Nephron (organoid): ENCODE measurements around the gene DOCK9.

ENCODE experiments used
- H3K27ac Mint-ChIP-seq, 3 experiments: 2 replicates each; pipeline ENCODE4 v1.8.0; 2020; ENCODE audit warnings: mixed read lengths in 3 of 3, mild to moderate bottlenecking in 2 of 3, moderate library complexity in 1 of 3
- H3K27me3 Mint-ChIP-seq: 2 replicates; pipeline ENCODE4 v1.8.0; 2021; ENCODE audit warnings: low read depth, mild to moderate bottlenecking, moderate library complexity, mixed read lengths
- H3K36me3 Mint-ChIP-seq: 2 replicates; pipeline ENCODE4 v1.8.0; 2020; ENCODE audit warnings: low read depth, mixed read lengths
- H3K4me1 Mint-ChIP-seq: 2 replicates; pipeline ENCODE4 v1.8.0; 2020; ENCODE audit warnings: mixed read lengths
- H3K4me3 Mint-ChIP-seq, 3 experiments: 2 replicates each; pipeline ENCODE4 v1.8.0; 2020; ENCODE audit warnings: mild to moderate bottlenecking in 3 of 3, mixed read lengths in 3 of 3, moderate library complexity in 2 of 3
- H3K9me3 Mint-ChIP-seq: 2 replicates; pipeline ENCODE4 v1.8.0; 2020; ENCODE audit warnings: mixed read lengths
- TF ChIP-seq, protein P1 (sequence below), 3 experiments: fragments of 200-600 bp; sonication (generic); IDR thresholded peaks; one replicate each; pipeline ENCODE4 v1.5.0; 2021; ENCODE audit warnings: antibody characterized with exemption in 3 of 3; ENCODE audit not compliant: unreplicated experiment in 3 of 3

DOCK9 gene

DNA sequence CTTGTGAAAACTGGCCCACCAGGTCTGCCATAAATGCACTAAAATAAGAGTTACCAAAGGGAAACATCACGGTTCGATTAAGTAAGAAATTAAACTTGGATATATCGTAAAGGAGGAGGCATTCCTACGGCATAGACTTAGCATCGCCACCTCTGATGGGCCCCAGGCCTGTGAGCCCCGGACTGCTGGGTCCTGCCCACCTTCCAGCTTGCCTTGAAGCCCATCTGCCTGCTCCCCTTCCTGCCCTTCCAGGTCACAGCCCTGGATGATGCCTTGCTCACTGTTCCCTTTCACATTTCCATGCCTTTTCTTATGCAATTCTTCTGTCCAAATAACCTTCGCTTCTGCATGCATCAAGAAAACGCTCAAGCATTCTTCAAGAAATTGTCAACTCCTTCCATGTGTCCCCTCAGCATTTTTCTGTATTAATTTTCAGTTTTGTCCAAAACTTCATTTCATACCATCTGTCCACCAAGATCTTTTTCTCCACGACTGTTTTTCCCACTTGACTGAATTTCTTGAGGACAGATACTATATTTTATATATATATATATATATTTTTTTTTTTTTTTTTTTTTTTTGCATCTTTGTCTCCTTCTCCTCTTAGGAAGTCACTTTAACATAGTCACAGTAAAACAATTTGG, 91.2 kb downstream of the DOCK9 start:
- H3K9me3 Mint-ChIP-seq: no peaks in the 10 kb centered on the region
- no peaks in the 10 kb centered on the region for H3K27me3 Mint-ChIP-seq
- H3K27ac Mint-ChIP-seq: peak overlapping the region in 1 of 3 experiments; percentile 16
- TF ChIP-seq, protein P1, sequence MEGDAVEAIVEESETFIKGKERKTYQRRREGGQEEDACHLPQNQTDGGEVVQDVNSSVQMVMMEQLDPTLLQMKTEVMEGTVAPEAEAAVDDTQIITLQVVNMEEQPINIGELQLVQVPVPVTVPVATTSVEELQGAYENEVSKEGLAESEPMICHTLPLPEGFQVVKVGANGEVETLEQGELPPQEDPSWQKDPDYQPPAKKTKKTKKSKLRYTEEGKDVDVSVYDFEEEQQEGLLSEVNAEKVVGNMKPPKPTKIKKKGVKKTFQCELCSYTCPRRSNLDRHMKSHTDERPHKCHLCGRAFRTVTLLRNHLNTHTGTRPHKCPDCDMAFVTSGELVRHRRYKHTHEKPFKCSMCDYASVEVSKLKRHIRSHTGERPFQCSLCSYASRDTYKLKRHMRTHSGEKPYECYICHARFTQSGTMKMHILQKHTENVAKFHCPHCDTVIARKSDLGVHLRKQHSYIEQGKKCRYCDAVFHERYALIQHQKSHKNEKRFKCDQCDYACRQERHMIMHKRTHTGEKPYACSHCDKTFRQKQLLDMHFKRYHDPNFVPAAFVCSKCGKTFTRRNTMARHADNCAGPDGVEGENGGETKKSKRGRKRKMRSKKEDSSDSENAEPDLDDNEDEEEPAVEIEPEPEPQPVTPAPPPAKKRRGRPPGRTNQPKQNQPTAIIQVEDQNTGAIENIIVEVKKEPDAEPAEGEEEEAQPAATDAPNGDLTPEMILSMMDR (IDR thresholded peaks at IDR 0.05; ENCODE audit: unreplicated experiment in 3 of 3): no peak
- H3K4me1 Mint-ChIP-seq: peaks cover 64% of the 10 kb centered on the region
- H3K36me3 Mint-ChIP-seq: peaks cover 34% of the 10 kb centered on the region
- H3K4me3 Mint-ChIP-seq: no peak overlapping the region

DNA sequence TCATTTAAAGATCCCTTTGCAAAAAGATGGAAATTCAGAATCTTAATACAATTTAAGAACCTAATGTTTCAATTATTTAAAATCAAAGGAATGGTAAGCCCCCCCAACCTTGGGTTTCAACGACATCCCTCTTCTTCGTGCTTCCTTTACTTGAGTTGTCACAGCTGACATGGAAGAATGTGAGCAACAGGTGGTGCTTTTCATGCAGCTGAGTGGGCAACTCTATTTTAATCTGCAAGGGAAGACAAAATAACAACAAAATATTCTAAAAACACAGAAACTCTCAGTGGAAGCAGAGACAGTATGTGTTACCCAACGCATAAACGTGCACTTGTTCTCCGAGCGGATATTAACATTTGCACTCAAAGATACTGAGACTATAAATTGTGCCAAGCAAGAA, 92.3 kb downstream of the DOCK9 start:
- no peaks in the 10 kb centered on the region for H3K27me3 Mint-ChIP-seq
- H3K27ac Mint-ChIP-seq: peak overlapping the region; percentile 74 to 88 (median 83)
- H3K4me1 Mint-ChIP-seq: peaks cover 61% of the 10 kb centered on the region
- peak overlapping the region in 1 of 3 experiments; percentile 8 for H3K4me3 Mint-ChIP-seq
- TF ChIP-seq, protein P1 (IDR thresholded peaks at IDR 0.05; ENCODE audit: unreplicated experiment in 3 of 3): no peak
- peaks cover 40% of the 10 kb centered on the region for H3K36me3 Mint-ChIP-seq
- no peaks in the 10 kb centered on the region for H3K9me3 Mint-ChIP-seq

DNA sequence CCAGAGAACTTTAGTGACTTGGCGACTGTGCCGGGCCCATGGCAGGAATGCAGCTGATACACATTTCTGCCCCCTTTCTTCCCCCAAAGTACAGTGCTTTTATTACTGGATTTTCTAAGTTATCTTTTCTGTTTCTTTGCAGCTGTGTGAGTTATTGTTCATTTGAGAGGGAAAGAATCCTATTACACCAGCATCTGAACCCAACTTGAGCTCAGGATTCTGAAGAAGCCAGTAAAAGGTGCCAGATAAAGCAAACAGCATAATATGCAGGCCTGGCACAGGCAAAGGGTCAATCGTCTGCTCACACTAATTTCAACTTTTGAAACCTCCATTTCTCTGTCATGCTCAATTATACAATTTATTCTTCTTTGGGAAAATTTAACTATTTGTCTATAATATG, 93.9 kb downstream of the DOCK9 start:
- Mint-ChIP-seq H3K27ac (peak overlapping the region in 2 of 3 experiments; percentile 57 to 77), H3K36me3 (peaks cover 51% of the 10 kb centered on the region), H3K9me3 (no peaks in the 10 kb centered on the region), H3K4me3 (no peak overlapping the region), H3K27me3 (no peaks in the 10 kb centered on the region), H3K4me1 (peaks cover 66% of the 10 kb centered on the region)
- TF ChIP-seq, protein P1 (IDR thresholded peaks at IDR 0.05; ENCODE audit: unreplicated experiment in 3 of 3): no peak

DNA sequence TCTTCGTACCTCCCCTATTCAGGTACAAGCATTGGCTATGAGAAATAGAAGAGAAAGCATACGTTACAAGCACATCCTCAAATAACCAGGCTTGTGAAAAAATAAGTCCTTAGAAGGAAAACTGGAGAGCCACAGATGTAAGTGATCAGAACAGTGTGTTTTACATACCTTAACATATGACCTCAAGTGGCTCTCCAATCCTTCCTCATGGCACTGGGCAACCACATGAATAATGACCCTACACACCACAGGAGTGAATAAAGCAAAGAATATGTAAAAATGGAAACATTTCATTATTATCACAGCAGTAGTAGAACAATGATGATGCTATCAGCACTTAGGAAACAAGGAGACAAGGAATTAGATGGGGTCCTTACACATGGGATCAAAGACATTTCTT, 96.5 kb downstream of the DOCK9 start:
- Mint-ChIP-seq H3K36me3 (peaks cover 46% of the 10 kb centered on the region), H3K27ac (peak overlapping the region in 1 of 3 experiments; percentile 22), H3K9me3 (no peaks in the 10 kb centered on the region), H3K4me1 (peaks cover 65% of the 10 kb centered on the region), H3K27me3 (no peaks in the 10 kb centered on the region), H3K4me3 (no peak overlapping the region)
- TF ChIP-seq, protein P1 (IDR thresholded peaks at IDR 0.05; ENCODE audit: unreplicated experiment in 3 of 3): no peak

DNA sequence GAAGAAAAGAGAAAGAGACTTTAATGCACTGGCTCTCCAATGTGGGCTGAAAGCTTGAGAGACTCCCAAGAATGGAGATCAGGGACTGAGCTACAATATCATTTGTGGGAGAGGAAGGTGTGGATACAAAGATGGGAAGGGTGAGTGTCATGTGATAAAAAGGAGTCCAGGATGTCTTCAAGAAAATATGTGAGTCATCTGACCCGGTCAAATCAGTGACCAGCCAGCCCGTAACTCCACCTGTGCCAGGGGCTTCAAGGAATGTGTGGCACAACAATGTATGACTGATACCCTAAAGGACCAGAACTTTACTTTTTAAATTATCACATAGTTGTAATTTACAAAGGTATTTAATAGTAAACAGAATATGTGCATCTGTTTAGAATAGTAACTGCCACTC, 97.2 kb downstream of the DOCK9 start:
- peaks cover 45% of the 10 kb centered on the region for H3K36me3 Mint-ChIP-seq
- TF ChIP-seq, protein P1 (IDR thresholded peaks at IDR 0.05; ENCODE audit: unreplicated experiment in 3 of 3): no peak
- no peaks in the 10 kb centered on the region for H3K9me3 Mint-ChIP-seq
- H3K27ac Mint-ChIP-seq: peak overlapping the region in 2 of 3 experiments; percentile 20 to 56
- H3K4me3 Mint-ChIP-seq: no peak overlapping the region
- H3K4me1 Mint-ChIP-seq: peaks cover 61% of the 10 kb centered on the region
- no peaks in the 10 kb centered on the region for H3K27me3 Mint-ChIP-seq

DNA sequence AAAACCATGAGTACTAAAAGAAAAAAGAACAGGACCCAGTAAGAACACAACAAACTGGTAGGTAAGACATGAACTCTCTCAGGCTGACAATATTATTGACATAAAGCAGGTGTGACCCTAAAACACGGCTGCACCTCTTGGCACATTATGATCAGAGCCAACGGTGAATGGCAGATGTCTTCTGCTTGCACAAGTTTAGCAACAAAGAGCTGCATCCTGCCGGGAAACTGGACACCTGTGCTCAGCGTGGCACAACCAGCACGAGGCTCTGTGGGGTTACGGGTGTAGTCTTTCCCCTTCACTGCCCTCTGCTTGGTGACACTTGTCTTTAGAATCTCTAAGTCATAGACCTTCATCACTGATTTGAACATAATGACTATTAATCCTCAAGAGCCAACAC, 97.9 kb downstream of the DOCK9 start:
- TF ChIP-seq, protein P1 (IDR thresholded peaks at IDR 0.05; ENCODE audit: unreplicated experiment in 3 of 3): no peak
- Mint-ChIP-seq H3K27me3 (no peaks in the 10 kb centered on the region), H3K36me3 (peaks cover 47% of the 10 kb centered on the region), H3K9me3 (peaks cover 1% of the 10 kb centered on the region), H3K27ac (peak overlapping the region in 1 of 3 experiments; percentile 20), H3K4me3 (no peak overlapping the region), H3K4me1 (peaks cover 63% of the 10 kb centered on the region)
